Body of pancreas (tissue), 4 donors: Measurements from ENCODE around the gene CCDC172. TPM values are rescaled to one million over a fixed set of nuclear protein-coding genes. Genes with fewer than 3 reads are reported as not detected.
A peak's percentile ranks its signal among the peaks of the same experiment; 100 is the strongest.

Experiments
- ATAC-seq: fragments of 150-250 bp; one replicate; pipeline ENCODE4 v1.9.1; 2016
- DNase-seq, 4 donors: peaks; one replicate each; pipeline ENCODE4 v3.0.0-alpha.2; 2019
- H3K27ac ChIP-seq, 4 donors: fragments of 200-600 bp; sonication (generic); 1 replicate in 3 of 4; 2 replicates in 1 of 4; pipeline versions ENCODE4 v1.5.1 to v1.6.1; 2016 to 2019; ENCODE audit warnings: mild to moderate bottlenecking in 1 of 4, mixed read lengths in 1 of 4, moderate library complexity in 1 of 4
- H3K27me3 ChIP-seq, 2 donors: fragments of 200-600 bp; sonication (generic); one replicate each; pipeline ENCODE4 v1.6.0; 2016; ENCODE audit warnings: mild to moderate bottlenecking in 1 of 2
- H3K36me3 ChIP-seq, 2 donors: fragments of 200-600 bp; sonication (generic); replicated peaks in 1 of 2; 2 replicates each; pipeline ENCODE4 v1.5.1; 2016; ENCODE audit warnings: low read depth in 2 of 2; ENCODE audit not compliant: insufficient read depth in 1 of 2
- H3K4me1 ChIP-seq: fragments of 200-600 bp; sonication (generic); one replicate; pipeline ENCODE4 v1.6.0; 2016
- H3K4me3 ChIP-seq, 2 donors: fragments of 200-600 bp; sonication (generic); 1 replicate in 1 of 2; 2 replicates in 1 of 2; pipeline ENCODE4 v1.5.1; 2016 to 2019
- H3K9me3 ChIP-seq, 3 donors: fragments of 200-600 bp; sonication (generic); 1 replicate in 2 of 3; 2 replicates in 1 of 3; pipeline ENCODE4 v1.5.1; 2016
- CTCF ChIP-seq, 7 experiments: fragments of 450-650 bp in 4 of 7; fragments of 200-600 bp in 3 of 7; sonication (generic) in 3 of 7; IDR thresholded peaks; one replicate each; pipeline ENCODE4 v1.5.1; 2016 to 2019; ENCODE audit warnings: antibody characterized with exemption in 7 of 7
- POLR2A ChIP-seq, 3 donors: fragments of 450-650 bp; IDR thresholded peaks; one replicate each; pipeline ENCODE4 v1.6.1; 2016; ENCODE audit warnings: antibody characterized with exemption in 3 of 3, mild to moderate bottlenecking in 2 of 3
- WGBS, 2 donors: methylation state at CpG; one replicate each; pipeline ENCODE4 v1.1.5; 2017; 5-methylcytosine and 5-hydroxymethylcytosine counted together
- intact Hi-C: fragments of 100-400 bp; cut with DNase I; formaldehyde crosslinking; loops from one replicate; pipeline ENCODE4 v1.15.1; 2023
- total RNA-seq, 2 donors: library from RNA; depleted of rRNA; stranded (reverse); fragments of >200 nt; gene quantifications; one replicate each; pipeline ENCODE4 v1.1.0, GENCODE V29; 2016

Gene CCDC172
- total RNA-seq, 2 donors from 2014 or later, result not detected

GRCh38 chr10:116395223-116395985, 71.2 kb downstream of the CCDC172 start:
- ATAC-seq (peak; percentile 68), DNase-seq (peak; percentile 12 to 79 (median 70))
- 53 to 74% methylated on average over 13 of the region's 13 CpGs for WGBS, 2 donors
- no peaks in the 10 kb centered on the region for H3K9me3 ChIP-seq
- no peaks in the 10 kb centered on the region for H3K36me3 ChIP-seq
- intact Hi-C loops, result no loop called here
- H3K27me3 ChIP-seq, result no peaks in the 10 kb centered on the region
- no peak for TF ChIP-seq CTCF (IDR thresholded peaks at IDR 0.05)
- peak in 2 of 3 donors; percentile 83 to 86 for TF ChIP-seq POLR2A (IDR thresholded peaks at IDR 0.05)
- no peak overlapping the region for H3K4me3 ChIP-seq
- H3K4me1 ChIP-seq, result no peaks in the 10 kb centered on the region
- H3K27ac ChIP-seq, result no peak overlapping the region

GRCh38 chr10:116398224-116398623, 74.0 kb downstream of the CCDC172 start:
- 49 to 53% methylated on average over 5 of the region's 5 CpGs for WGBS, 2 donors
- no peaks in the 10 kb centered on the region for H3K27me3 ChIP-seq
- no peak for DNase-seq
- H3K4me1 ChIP-seq, result no peaks in the 10 kb centered on the region
- ATAC-seq, result no peak
- H3K27ac ChIP-seq, result no peak overlapping the region
- intact Hi-C loops, result no loop called here
- no peak overlapping the region for H3K4me3 ChIP-seq
- H3K9me3 ChIP-seq, result no peaks in the 10 kb centered on the region
- no peak for TF ChIP-seq POLR2A (IDR thresholded peaks at IDR 0.05)
- no peak for TF ChIP-seq CTCF (IDR thresholded peaks at IDR 0.05)
- H3K36me3 ChIP-seq, result no peaks in the 10 kb centered on the region

- ATAC-seq, result no peak
- H3K4me3 ChIP-seq, result no peak overlapping the region
- H3K9me3 ChIP-seq, result no peaks in the 10 kb centered on the region
- DNase-seq, result no peak
- H3K4me1 ChIP-seq, result no peaks in the 10 kb centered on the region
- TF ChIP-seq CTCF (IDR thresholded peaks at IDR 0.05), result no peak
- no peak for TF ChIP-seq POLR2A (IDR thresholded peaks at IDR 0.05)
- H3K36me3 ChIP-seq, result no peaks in the 10 kb centered on the region
- no peak overlapping the region for H3K27ac ChIP-seq
- intact Hi-C loops, result no loop called here
- H3K27me3 ChIP-seq, result no peaks in the 10 kb centered on the region
- 92 to 93% methylated on average over 3 of the region's 3 CpGs for WGBS, 2 donors
These were observed 78.6 kb downstream of the CCDC172 start for GRCh38 chr10:116402858-116403257.

- no peaks in the 10 kb centered on the region for H3K27me3 ChIP-seq
- no peak overlapping the region for H3K27ac ChIP-seq
- no peaks in the 10 kb centered on the region for H3K9me3 ChIP-seq
- DNase-seq, result no peak
- no peaks in the 10 kb centered on the region for H3K36me3 ChIP-seq
- H3K4me1 ChIP-seq, result no peaks in the 10 kb centered on the region
- intact Hi-C loops, result no loop called here
- WGBS, 2 donors, result 75 to 78% methylated on average over 6 of the region's 6 CpGs
- no peak overlapping the region for H3K4me3 ChIP-seq
- TF ChIP-seq POLR2A (IDR thresholded peaks at IDR 0.05) (no peak), CTCF (IDR thresholded peaks at IDR 0.05) (no peak)
- no peak for ATAC-seq
These were observed 79.5 kb downstream of the CCDC172 start for GRCh38 chr10:116403740-116404250.

GRCh38 chr10:116408719-116409118, 84.5 kb downstream of the CCDC172 start:
- Histone ChIP-seq H3K4me1 (no peaks in the 10 kb centered on the region), H3K27me3 (no peaks in the 10 kb centered on the region), H3K27ac (no peak overlapping the region), H3K4me3 (no peak overlapping the region), H3K9me3 (no peaks in the 10 kb centered on the region), H3K36me3 (no peaks in the 10 kb centered on the region)
- WGBS, 2 donors, result 58 to 62% methylated on average over 7 of the region's 7 CpGs
- DNase-seq, result no peak
- TF ChIP-seq POLR2A (IDR thresholded peaks at IDR 0.05) (no peak), CTCF (IDR thresholded peaks at IDR 0.05) (no peak)
- no peak for ATAC-seq
- intact Hi-C loops, result no loop called here
